Mucosa of descending colon (tissue), 3 donors: ENCODE data around the gene LPAR3. TPM values are rescaled to one million over a fixed set of nuclear protein-coding genes. Genes with fewer than 3 reads are reported as not detected.

Experiments
- ATAC-seq: fragments of 200-7000 bp; cut with Tn5 transposase; one replicate; pipeline ENCODE4 v1.9.1; 2020; ENCODE audit warnings: mild to moderate bottlenecking, moderate library complexity
- DNase-seq, 3 donors: peaks; one replicate each; pipeline ENCODE4 v3.0.0-alpha.2; 2020
- H3K36me3 ChIP-seq: fragments of 200-600 bp; one replicate; pipeline ENCODE4 v1.8.0; 2021; ENCODE audit warnings: low read depth, mild to moderate bottlenecking
- H3K4me1 ChIP-seq: fragments of 200-600 bp; one replicate; pipeline ENCODE4 v1.8.0; 2021; ENCODE audit warnings: low read depth, mild to moderate bottlenecking
- H3K4me3 ChIP-seq: fragments of 200-600 bp; one replicate; pipeline ENCODE4 v1.8.0; 2021; ENCODE audit warnings: mild to moderate bottlenecking
- H3K9me3 ChIP-seq: fragments of 200-600 bp; one replicate; pipeline ENCODE4 v1.8.0; 2021; ENCODE audit warnings: mild to moderate bottlenecking
- intact Hi-C, 2 donors: fragments of 100-400 bp; cut with DNase I in 1 of 2; cut with micrococcal nuclease in 1 of 2; formaldehyde crosslinking; loops; one replicate each; pipeline versions ENCODE4 v1.11.0 to v1.11.1; 2022; cut with DNase I, micrococcal nuclease
- total RNA-seq, 3 donors: library from RNA; stranded (reverse); fragmentation: NEBNext Ultra II Directional in 2 of 3; extraction: Animal tissue kit (Norgen Biotek cat#: 25700) in 2 of 3; gene quantifications; one replicate each; pipeline versions ENCODE4 v1.2.1 to v1.2.4, GENCODE V29; 2021 to 2023
- TF ChIP-seq, protein P1 (sequence below): fragments of 200-600 bp; IDR thresholded peaks from one replicate; pipeline ENCODE4 v1.8.0; 2022; ENCODE audit warnings: antibody characterized with exemption, mild to moderate bottlenecking
- donor health status: DM: no; HTN: no; CAD: no; lungs with moderate emphysema.
- donor health status: DM: no; HTN: no; CAD: no.
- donor health status: DM: no; HTN: yes; CAD: no.

The LPAR3 gene
- total RNA-seq, 3 donors from 2014 or later = 2.5 to 3.5 (median 2.5) TPM

DNA sequence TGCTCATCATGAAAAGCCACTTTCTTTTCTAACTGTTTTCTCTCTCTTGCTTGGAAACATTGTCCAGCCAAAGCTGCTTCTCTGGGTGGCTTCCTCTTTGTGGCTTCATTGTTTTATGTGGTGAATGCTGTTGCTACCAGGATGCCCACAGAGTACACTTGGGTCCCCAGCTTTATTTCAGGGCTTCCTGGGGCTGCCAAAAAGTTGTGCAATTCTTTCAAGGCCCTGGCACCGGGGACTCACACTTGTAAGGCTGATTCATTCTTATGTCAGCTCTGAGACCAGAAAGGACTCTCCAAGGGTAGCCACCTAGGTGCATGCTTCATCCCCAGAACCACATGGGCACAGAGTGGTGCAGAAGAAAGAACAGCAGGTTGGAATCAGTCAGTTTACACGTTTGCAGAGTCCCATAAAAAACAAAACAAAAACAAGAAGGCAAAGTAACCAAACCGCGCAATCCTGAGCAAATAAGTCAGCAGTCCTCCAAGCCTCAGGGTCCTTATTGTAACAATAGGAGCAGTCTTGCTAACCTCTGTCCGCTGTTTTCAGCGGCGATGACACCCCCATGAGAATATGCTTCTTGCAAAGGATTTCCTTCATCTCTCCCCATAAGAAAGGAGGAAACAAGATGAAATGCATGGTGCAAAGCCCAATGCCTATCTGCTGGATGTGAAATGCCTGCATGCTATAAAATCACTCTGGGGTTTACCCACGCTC, 112.8 kb downstream of the LPAR3 start:
- intact Hi-C loops = loop anchor here in 1 of 2 donors (10.0 kb wide), 1 partner anchor 325 kb away; no protein-coding TSS in a partner anchor
- TF ChIP-seq, protein P1, sequence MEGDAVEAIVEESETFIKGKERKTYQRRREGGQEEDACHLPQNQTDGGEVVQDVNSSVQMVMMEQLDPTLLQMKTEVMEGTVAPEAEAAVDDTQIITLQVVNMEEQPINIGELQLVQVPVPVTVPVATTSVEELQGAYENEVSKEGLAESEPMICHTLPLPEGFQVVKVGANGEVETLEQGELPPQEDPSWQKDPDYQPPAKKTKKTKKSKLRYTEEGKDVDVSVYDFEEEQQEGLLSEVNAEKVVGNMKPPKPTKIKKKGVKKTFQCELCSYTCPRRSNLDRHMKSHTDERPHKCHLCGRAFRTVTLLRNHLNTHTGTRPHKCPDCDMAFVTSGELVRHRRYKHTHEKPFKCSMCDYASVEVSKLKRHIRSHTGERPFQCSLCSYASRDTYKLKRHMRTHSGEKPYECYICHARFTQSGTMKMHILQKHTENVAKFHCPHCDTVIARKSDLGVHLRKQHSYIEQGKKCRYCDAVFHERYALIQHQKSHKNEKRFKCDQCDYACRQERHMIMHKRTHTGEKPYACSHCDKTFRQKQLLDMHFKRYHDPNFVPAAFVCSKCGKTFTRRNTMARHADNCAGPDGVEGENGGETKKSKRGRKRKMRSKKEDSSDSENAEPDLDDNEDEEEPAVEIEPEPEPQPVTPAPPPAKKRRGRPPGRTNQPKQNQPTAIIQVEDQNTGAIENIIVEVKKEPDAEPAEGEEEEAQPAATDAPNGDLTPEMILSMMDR = no peak
- no peaks in the 10 kb centered on the region for H3K4me1 ChIP-seq
- DNase-seq = no peak
- no peaks in the 10 kb centered on the region for H3K36me3 ChIP-seq
- no peak for ATAC-seq
- no peak overlapping the region for H3K4me3 ChIP-seq
- no peaks in the 10 kb centered on the region for H3K9me3 ChIP-seq

GRCh38 chr1:84776639-84777038, 116.4 kb downstream of the LPAR3 start:
- ATAC-seq = no peak
- H3K4me3 ChIP-seq = no peak overlapping the region
- DNase-seq = no peak
- TF ChIP-seq, protein P1 = no peak
- intact Hi-C loops = loop anchor here in 1 of 2 donors (10.0 kb wide), 1 partner anchor 322 kb away; no protein-coding TSS in a partner anchor
- H3K36me3 ChIP-seq = no peaks in the 10 kb centered on the region
- no peaks in the 10 kb centered on the region for H3K9me3 ChIP-seq
- H3K4me1 ChIP-seq = peaks cover 3% of the 10 kb centered on the region

GRCh38 chr1:84775535-84775920, 117.5 kb downstream of the LPAR3 start:
- Histone ChIP-seq H3K36me3 (no peaks in the 10 kb centered on the region), H3K9me3 (no peaks in the 10 kb centered on the region), H3K4me3 (no peak overlapping the region), H3K4me1 (peaks cover 3% of the 10 kb centered on the region)
- ATAC-seq (no peak), DNase-seq (no peak)
- TF ChIP-seq, protein P1 = no peak
- intact Hi-C loops = loop anchor here in 1 of 2 donors (10.0 kb wide), 1 partner anchor 321 kb away; no protein-coding TSS in a partner anchor

- no peak for ATAC-seq
- peak in 1 of 3 donors; percentile 43 for DNase-seq
- Histone ChIP-seq H3K4me1 (peaks cover 3% of the 10 kb centered on the region), H3K9me3 (no peaks in the 10 kb centered on the region), H3K36me3 (no peaks in the 10 kb centered on the region), H3K4me3 (no peak overlapping the region)
- intact Hi-C loops = loop anchor here in 1 of 2 donors (10.0 kb wide), 1 partner anchor 320 kb away; no protein-coding TSS in a partner anchor
- TF ChIP-seq, protein P1 = no peak
These were observed 118.1 kb downstream of the LPAR3 start for GRCh38 chr1:84774669-84775534.

- Histone ChIP-seq H3K4me1 (peaks cover 3% of the 10 kb centered on the region), H3K9me3 (no peaks in the 10 kb centered on the region), H3K36me3 (no peaks in the 10 kb centered on the region), H3K4me3 (no peak overlapping the region)
- ATAC-seq = no peak
- intact Hi-C loops = loop anchor here in 1 of 2 donors (10.0 kb wide), 1 partner anchor 319 kb away; no protein-coding TSS in a partner anchor
- DNase-seq = no peak
- TF ChIP-seq, protein P1 = no peak
These were observed 119.0 kb downstream of the LPAR3 start for GRCh38 chr1:84773933-84774497.
